HEK293 (cell line): ENCODE measurements around the gene MRPL45.

Experiments used
- CTCF ChIA-PET: fragments of 350-600 bp; formaldehyde crosslinking; extraction: SDS; loops from one replicate; lab custom pipeline; 2021; ENCODE audit warnings: antibody characterized with exemption; lab: Yijun Ruan, JAX
- POLR2A ChIA-PET: fragments of 300-600 bp; formaldehyde crosslinking; extraction: SDS; loops from one replicate; lab custom pipeline; 2020; ENCODE audit warnings: antibody characterized with exemption, inconsistent platforms; lab: Yijun Ruan, JAX
- H3K27ac ChIP-seq: fragments of 200-500 bp; sonication (Bioruptor generic); 2 replicates; pipeline ENCODE4 v1.5.1; 2014; ENCODE audit warnings: low read depth, low read length, control low read depth, inconsistent platforms; ENCODE audit errors: extremely low read depth
- H3K36me3 ChIP-seq, 2 experiments: fragments of 200-500 bp in 1 of 2; sonication (Bioruptor generic) in 1 of 2; 1 replicate in 1 of 2; 2 replicates in 1 of 2; pipeline ENCODE4 v1.5.1; 2014 to 2017; ENCODE audit warnings: inconsistent platforms in 2 of 2, low read length in 2 of 2; ENCODE audit not compliant: control insufficient read depth in 2 of 2, insufficient read depth in 1 of 2
- H3K4me1 ChIP-seq: fragments of 200-500 bp; sonication (Bioruptor generic); 2 replicates; pipeline ENCODE4 v1.5.1; 2014; ENCODE audit warnings: mild to moderate bottlenecking, low read length, inconsistent platforms; ENCODE audit not compliant: control insufficient read depth, insufficient read depth
- H3K4me3 ChIP-seq: 2 replicates; pipeline ENCODE4 v1.5.1; 2011; ENCODE audit warnings: low read depth, mild to moderate bottlenecking, control low read depth, low read length, moderate library complexity
- H3K9me3 ChIP-seq: fragments of 200-500 bp; sonication (Bioruptor generic); 2 replicates; pipeline ENCODE4 v1.5.1; 2014; ENCODE audit warnings: low read depth, low read length, inconsistent platforms; ENCODE audit not compliant: control insufficient read depth, insufficient read depth
- BCL11B ChIP-seq: fragments of 450-650 bp; formaldehyde crosslinking; IDR thresholded peaks from 2 replicates; pipeline ENCODE4 v1.5.1; 2016; ENCODE audit warnings: low read depth, missing biosample characterization, missing genetic modification characterization
- ZNF223 ChIP-seq: fragments of 450-650 bp; formaldehyde crosslinking; IDR thresholded peaks from 2 replicates; pipeline ENCODE4 v1.5.1; 2016; ENCODE audit warnings: missing biosample characterization, missing genetic modification characterization
- ZNF24 ChIP-seq: fragments of 450-650 bp; formaldehyde crosslinking; IDR thresholded peaks from 2 replicates; pipeline ENCODE4 v1.5.1; 2016; ENCODE audit warnings: missing biosample characterization, missing genetic modification characterization
- ZNF274 ChIP-seq, 2 experiments: fragments of 200-500 bp in 1 of 2; fragments of 450-650 bp in 1 of 2; sonication (Bioruptor generic) in 1 of 2; formaldehyde crosslinking in 1 of 2; IDR thresholded peaks; 2 replicates each; pipeline versions ENCODE4 v1.5.1 to v1.6.1; 2014 to 2016; ENCODE audit warnings: borderline replicate concordance in 1 of 2, inconsistent platforms in 1 of 2, low read length in 1 of 2, missing biosample characterization in 1 of 2, missing genetic modification characterization in 1 of 2
- ZNF350 ChIP-seq: fragments of 450-650 bp; formaldehyde crosslinking; IDR thresholded peaks from 2 replicates; pipeline ENCODE4 v1.5.0; 2017; ENCODE audit warnings: missing biosample characterization, mild to moderate bottlenecking, missing genetic modification characterization
- ZNF37A ChIP-seq: fragments of 450-650 bp; IDR thresholded peaks from 2 replicates; pipeline ENCODE4 v1.5.1; 2018; ENCODE audit warnings: missing biosample characterization, missing genetic modification characterization
- ZNF555 ChIP-seq: fragments of 450-650 bp; formaldehyde crosslinking; conservative IDR thresholded peaks from 2 replicates; pipeline ENCODE4 v1.5.1; 2017; ENCODE audit warnings: missing biosample characterization, mild to moderate bottlenecking, missing genetic modification characterization, inconsistent platforms
- ZNF626 ChIP-seq: fragments of 450-650 bp; sonication (Bioruptor Pico); formaldehyde crosslinking; IDR thresholded peaks from 2 replicates; pipeline ENCODE4 v1.5.1; 2018; ENCODE audit warnings: missing biosample characterization, missing genetic modification characterization, inconsistent platforms
- ZNF677 ChIP-seq: fragments of 450-650 bp; IDR thresholded peaks from 2 replicates; pipeline ENCODE4 v1.5.0; 2018; ENCODE audit warnings: missing biosample characterization, mild to moderate bottlenecking, missing genetic modification characterization, moderate library complexity
- ZSCAN16 ChIP-seq: fragments of 450-650 bp; formaldehyde crosslinking; IDR thresholded peaks from 2 replicates; pipeline ENCODE4 v1.5.1; 2016; ENCODE audit warnings: missing biosample characterization, missing genetic modification characterization
- TF ChIP-seq, protein P1 (sequence below): fragments of 450-650 bp; formaldehyde crosslinking; IDR thresholded peaks from 2 replicates; pipeline ENCODE4 v1.5.1; 2016; ENCODE audit warnings: missing biosample characterization, missing genetic modification characterization
- TF ChIP-seq, protein P2 (sequence below): fragments of 450-650 bp; formaldehyde crosslinking; IDR thresholded peaks from 2 replicates; pipeline ENCODE4 v1.5.1; 2016; ENCODE audit warnings: missing biosample characterization, missing genetic modification characterization
- TF ChIP-seq, protein P3 (sequence below): fragments of 450-650 bp; IDR thresholded peaks from 2 replicates; pipeline ENCODE4 v1.5.1; 2018; ENCODE audit warnings: missing biosample characterization, mild to moderate bottlenecking, missing genetic modification characterization
- TF ChIP-seq, protein P4 (sequence below): fragments of 450-650 bp; formaldehyde crosslinking; IDR thresholded peaks from 2 replicates; pipeline ENCODE4 v1.5.1; 2016; ENCODE audit warnings: missing biosample characterization, missing genetic modification characterization

Gene MRPL45

DNA sequence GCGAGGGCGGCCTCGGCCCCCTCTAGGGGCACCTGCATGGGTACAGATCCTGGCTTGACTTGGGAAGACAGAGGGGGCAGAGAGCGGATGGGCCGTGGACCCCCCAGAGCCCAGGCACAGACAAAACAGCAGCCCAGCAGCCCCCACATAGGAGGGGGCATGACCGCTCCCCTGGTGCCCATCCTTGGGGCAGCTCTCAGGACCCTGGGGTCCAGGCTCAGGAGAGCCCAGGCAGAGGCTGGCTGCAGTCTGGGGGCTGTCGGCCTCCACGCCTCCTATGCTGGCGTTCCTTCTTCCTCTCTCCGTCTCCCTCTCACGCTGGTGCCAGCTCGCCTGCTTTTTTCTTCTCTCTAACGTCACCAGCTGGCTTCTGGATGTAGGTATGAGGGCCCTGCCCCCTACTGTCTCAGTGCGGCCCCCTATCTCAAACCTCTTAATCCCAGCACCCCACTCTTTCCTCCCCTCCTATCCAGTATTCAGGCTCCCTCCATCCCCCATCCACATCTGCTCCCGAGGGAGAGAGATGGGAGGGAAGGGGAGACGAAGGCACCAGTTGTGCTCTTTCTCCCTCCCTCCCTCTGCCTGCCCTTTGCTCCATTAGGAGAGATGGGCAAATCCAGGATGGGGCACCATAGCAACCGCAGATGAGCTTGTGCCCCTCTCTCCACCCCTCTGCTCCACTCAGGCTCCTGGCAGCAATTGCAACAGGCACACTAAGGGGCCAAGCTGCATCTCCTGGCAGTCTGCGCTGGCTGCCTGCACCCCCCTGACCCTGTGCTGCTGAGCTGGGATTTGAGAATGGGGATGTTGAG lies 46.8 kb downstream of the MRPL45 start, which contains the start of gene GPR179:
TSS of gene GPR179 (minus strand) at position 349 of the 812 bp plus-strand sequence. CDS start at position 182, 167 bp downstream.
- H3K4me1 ChIP-seq, result peaks cover 9% of the 10 kb centered on the region
- TF ChIP-seq ZNF223 (tag by site-specific recombination) (peak; percentile 53; the same call in 1 of the 2 replicates), ZNF626 (tag by site-specific recombination) (no peak)
- TF ChIP-seq, all 188 proteins: peak for 1
- H3K4me3 ChIP-seq, result no peak within 1 kb of the TSS
- no peak within 1 kb of the TSS for H3K27ac ChIP-seq
- CTCF ChIA-PET, result interaction anchor here (0.8 to 9.5 kb wide), 4 partner anchors 8 to 71 kb away, joined by 3 to 186 read pairs (median 4); no protein-coding TSS in a partner anchor
- H3K36me3 ChIP-seq, result no peaks in the 10 kb centered on the region
- H3K9me3 ChIP-seq, result no peaks in the 10 kb centered on the region
- POLR2A ChIA-PET, result interaction anchor here (1.2 kb wide), 1 partner anchor 71 kb away, joined by 5 read pairs; no protein-coding TSS in a partner anchor

DNA sequence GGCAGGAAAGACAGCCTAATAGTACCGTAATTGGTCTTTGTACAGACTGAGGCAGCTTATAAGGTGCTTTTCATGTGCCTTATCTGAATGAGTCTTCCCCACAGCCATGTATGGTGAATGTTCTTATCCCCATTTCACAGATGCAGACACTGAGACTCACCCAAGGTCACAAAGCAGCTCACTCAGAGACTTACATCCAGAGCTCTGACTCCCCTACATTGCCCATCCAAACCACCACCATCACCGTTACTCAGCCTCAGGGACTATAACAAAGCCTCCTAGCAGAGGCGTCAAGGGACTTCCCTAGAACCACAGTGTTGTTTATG lies 47.4 kb downstream of the MRPL45 start:
- POLR2A ChIA-PET, result interaction anchor here (1.2 kb wide), 1 partner anchor 70 kb away, joined by 5 read pairs; no protein-coding TSS in a partner anchor
- Histone ChIP-seq H3K9me3 (no peaks in the 10 kb centered on the region), H3K4me3 (no peak overlapping the region)
- TF ChIP-seq ZNF274 (IDR thresholded peaks at IDR 0.05; ENCODE audit: low read length) (no peak), ZNF274 (tag by site-specific recombination; IDR thresholded peaks at IDR 0.05; ENCODE audit: borderline replicate concordance) (no peak), ZNF350 (tag by site-specific recombination) (no peak), ZNF37A (no peak), ZNF555 (tag by site-specific recombination) (no peak), ZNF677 (no peak), BCL11B (tag by site-specific recombination) (no peak), ZSCAN16 (tag by site-specific recombination) (no peak), ZNF24 (tag by site-specific recombination) (no peak)
- TF ChIP-seq, protein P1, sequence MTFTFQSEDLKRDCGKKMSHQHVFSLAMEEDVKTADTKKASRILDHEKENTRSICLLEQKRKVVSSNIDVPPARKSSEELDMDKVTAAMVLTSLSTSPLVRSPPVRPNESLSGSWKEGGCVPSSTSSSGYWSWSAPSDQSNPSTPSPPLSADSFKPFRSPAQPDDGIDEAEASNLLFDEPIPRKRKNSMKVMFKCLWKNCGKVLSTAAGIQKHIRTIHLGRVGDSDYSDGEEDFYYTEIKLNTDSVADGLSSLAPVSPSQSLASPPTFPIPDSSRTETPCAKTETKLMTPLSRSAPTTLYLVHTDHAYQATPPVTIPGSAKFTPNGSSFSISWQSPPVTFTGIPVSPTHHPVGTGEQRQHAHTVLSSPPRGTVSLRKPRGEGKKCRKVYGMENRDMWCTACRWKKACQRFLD (tag by site-specific recombination), result no peak
- TF ChIP-seq, protein P2, sequence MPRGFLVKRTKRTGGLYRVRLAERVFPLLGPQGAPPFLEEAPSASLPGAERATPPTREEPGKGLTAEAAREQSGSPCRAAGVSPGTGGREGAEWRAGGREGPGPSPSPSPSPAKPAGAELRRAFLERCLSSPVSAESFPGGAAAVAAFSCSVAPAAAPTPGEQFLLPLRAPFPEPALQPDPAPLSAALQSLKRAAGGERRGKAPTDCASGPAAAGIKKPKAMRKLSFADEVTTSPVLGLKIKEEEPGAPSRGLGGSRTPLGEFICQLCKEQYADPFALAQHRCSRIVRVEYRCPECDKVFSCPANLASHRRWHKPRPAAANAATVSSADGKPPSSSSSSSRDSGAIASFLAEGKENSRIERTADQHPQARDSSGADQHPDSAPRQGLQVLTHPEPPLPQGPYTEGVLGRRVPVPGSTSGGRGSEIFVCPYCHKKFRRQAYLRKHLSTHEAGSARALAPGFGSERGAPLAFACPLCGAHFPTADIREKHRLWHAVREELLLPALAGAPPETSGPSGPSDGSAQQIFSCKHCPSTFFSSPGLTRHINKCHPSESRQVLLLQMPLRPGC (tag by site-specific recombination), result no peak
- TF ChIP-seq, protein P3, sequence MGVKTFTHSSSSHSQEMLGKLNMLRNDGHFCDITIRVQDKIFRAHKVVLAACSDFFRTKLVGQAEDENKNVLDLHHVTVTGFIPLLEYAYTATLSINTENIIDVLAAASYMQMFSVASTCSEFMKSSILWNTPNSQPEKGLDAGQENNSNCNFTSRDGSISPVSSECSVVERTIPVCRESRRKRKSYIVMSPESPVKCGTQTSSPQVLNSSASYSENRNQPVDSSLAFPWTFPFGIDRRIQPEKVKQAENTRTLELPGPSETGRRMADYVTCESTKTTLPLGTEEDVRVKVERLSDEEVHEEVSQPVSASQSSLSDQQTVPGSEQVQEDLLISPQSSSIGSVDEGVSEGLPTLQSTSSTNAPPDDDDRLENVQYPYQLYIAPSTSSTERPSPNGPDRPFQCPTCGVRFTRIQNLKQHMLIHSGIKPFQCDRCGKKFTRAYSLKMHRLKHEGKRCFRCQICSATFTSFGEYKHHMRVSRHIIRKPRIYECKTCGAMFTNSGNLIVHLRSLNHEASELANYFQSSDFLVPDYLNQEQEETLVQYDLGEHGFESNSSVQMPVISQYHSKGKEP (tag by site-specific recombination), result no peak
- TF ChIP-seq, protein P4, sequence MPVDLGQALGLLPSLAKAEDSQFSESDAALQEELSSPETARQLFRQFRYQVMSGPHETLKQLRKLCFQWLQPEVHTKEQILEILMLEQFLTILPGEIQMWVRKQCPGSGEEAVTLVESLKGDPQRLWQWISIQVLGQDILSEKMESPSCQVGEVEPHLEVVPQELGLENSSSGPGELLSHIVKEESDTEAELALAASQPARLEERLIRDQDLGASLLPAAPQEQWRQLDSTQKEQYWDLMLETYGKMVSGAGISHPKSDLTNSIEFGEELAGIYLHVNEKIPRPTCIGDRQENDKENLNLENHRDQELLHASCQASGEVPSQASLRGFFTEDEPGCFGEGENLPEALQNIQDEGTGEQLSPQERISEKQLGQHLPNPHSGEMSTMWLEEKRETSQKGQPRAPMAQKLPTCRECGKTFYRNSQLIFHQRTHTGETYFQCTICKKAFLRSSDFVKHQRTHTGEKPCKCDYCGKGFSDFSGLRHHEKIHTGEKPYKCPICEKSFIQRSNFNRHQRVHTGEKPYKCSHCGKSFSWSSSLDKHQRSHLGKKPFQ (tag by site-specific recombination), result no peak
- TF ChIP-seq, all 188 proteins: peak for 0
- Histone ChIP-seq H3K36me3 (no peaks in the 10 kb centered on the region), H3K4me1 (peaks cover 9% of the 10 kb centered on the region), H3K27ac (no peak overlapping the region)
- CTCF ChIA-PET, result interaction anchor here (0.8 to 9.5 kb wide), 4 partner anchors 9 to 70 kb away, joined by 3 to 186 read pairs (median 4); no protein-coding TSS in a partner anchor
